ENCODE data around the gene C20orf173.
"Not testable (repeated sequence)": the region's sequence is repeated elsewhere in the genome, so short reads cannot be mapped to it uniquely, and the experiment has no call there.

DNA sequence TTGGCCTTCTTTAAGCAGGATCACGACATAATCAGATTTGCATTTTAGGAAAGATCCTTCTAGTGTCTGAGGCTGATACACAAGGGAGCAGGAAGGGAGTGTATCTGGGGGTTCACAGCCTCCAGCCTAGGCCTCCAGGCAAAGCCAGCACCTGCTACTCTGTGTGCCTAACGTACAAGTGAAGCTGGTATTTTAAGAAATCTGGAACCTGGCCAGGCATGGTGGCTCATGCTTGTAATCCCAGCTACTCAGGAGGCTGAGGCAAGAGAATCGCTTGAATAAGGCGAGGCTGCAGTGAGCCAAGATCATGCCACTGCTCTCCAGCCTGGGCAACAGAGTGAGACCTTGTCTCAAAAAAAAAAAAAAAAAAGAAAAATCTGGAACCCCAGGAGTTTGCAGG, 26.0 kb upstream of the C20orf173 start:
- TF ChIP-seq POLR2A, CTCF, EP300 (IDR thresholded peaks at IDR 0.05): not testable (repeated sequence)
